ENCODE results near the gene BEND7.

DNA sequence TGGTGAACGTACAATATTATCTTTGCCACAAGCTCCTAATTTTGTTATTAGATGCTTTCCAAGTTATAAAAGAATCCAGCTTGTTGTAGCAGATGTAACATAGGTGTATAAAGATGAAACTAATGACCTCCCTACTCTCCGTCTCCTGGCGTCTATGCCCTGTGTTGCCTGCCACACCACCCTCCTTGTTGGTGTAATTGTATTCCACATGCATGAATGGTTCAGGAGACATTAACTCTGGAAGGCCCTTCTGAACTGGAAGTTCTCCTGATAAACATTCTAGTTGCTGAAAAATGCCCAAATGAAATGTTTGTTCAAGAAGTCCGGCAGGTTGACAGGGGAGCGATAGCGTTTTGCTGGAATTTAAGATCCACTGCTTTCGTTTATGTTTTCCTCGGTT is 126.8 kb downstream of the BEND7 start:
- no peak for TF ChIP-seq KDM1A (IDR thresholded peaks at IDR 0.05)
- TF ChIP-seq ZFP36 (IDR thresholded peaks at IDR 0.05; ENCODE audit: low read depth, low read length, partially characterized antibody), result no peak
- TF ChIP-seq EP300 (IDR thresholded peaks at IDR 0.05; ENCODE audit: low read length), result no peak
- TF ChIP-seq SMAD2 (IDR thresholded peaks at IDR 0.05; ENCODE audit: low read depth, low read length), result no peak
- no peak for TF ChIP-seq ELF4 (CRISPR knock-in tag; IDR thresholded peaks at IDR 0.05)
- TF ChIP-seq ZNF780A (CRISPR knock-in tag; IDR thresholded peaks at IDR 0.05), result no peak
- TF ChIP-seq, protein P1, sequence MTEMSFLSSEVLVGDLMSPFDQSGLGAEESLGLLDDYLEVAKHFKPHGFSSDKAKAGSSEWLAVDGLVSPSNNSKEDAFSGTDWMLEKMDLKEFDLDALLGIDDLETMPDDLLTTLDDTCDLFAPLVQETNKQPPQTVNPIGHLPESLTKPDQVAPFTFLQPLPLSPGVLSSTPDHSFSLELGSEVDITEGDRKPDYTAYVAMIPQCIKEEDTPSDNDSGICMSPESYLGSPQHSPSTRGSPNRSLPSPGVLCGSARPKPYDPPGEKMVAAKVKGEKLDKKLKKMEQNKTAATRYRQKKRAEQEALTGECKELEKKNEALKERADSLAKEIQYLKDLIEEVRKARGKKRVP (CRISPR knock-in tag; IDR thresholded peaks at IDR 0.05), result no peak
- no peak for TF ChIP-seq POLR2A (conservative IDR thresholded peaks at IDR 0.05)

All from K562 (cell line).